ENCODE data around the gene CLIC6. TPM values are rescaled to one million over a fixed set of nuclear protein-coding genes. Genes with fewer than 3 reads are reported as not detected.

CLIC6 gene
- not detected in 2 replicates for total RNA-seq

GRCh38 chr21:34668803-34669148, at the start of gene CLIC6:
CLIC6 (plus strand) TSS chr21:34668994; CDS start chr21:34669389, 395 bp downstream.

Other genes with a start within 250 kb of the CLIC6 start
- gene SMIM34, start 245.0 kb upstream of the CLIC6 start, total RNA-seq, result not detected in 2 replicates
- gene KCNE1, start 156.8 kb upstream of the CLIC6 start, total RNA-seq, result not detected in 2 replicates
- 21.6 and 28.0 TPM in 2 replicates for gene RCAN1, start 53.9 kb upstream of the CLIC6 start, total RNA-seq